ENCODE measurements around the gene ETV3. TPM values are rescaled to one million over a fixed set of nuclear protein-coding genes. Genes with fewer than 3 reads are reported as not detected.

The ETV3 gene
- total RNA-seq, 1 experiment from 2014 or later: 36.3 TPM

GRCh38 chr1:157085421-157085820, 52.8 kb downstream of the ETV3 start:
- Histone ChIP-seq H3K18ac (ENCODE audit: insufficient read length, low read depth, low read length) (no peak overlapping the region), H3K27me3 (ENCODE audit: insufficient read depth, low read length) (no peaks in the 10 kb centered on the region), H2AFZ (ENCODE audit: low read length) (no peak overlapping the region), H3K27ac (ENCODE audit: insufficient read length, low read depth, low read length) (no peak overlapping the region), H3K23ac (ENCODE audit: insufficient read length, low read depth, low read length) (no peak overlapping the region), H3T11ph (ENCODE audit: low read length) (no peak overlapping the region), H4K5ac (ENCODE audit: insufficient read length, low read depth, low read length) (no peak overlapping the region), H4K8ac (replicated peaks; ENCODE audit: insufficient read length, low read depth, low read length) (no peak overlapping the region), H2BK5ac (ENCODE audit: insufficient read length, low read length) (no peak overlapping the region), H2BK15ac (ENCODE audit: low read depth, low read length) (no peak overlapping the region), H2AK5ac (ENCODE audit: insufficient read length, low read length) (no peak overlapping the region), H3K56ac (ENCODE audit: insufficient read length, low read depth, low read length) (no peak overlapping the region), H2BK20ac (ENCODE audit: low read depth, low read length, poor library complexity, severe bottlenecking) (no peak overlapping the region), H3K79me2 (ENCODE audit: insufficient read depth, low read length) (no peaks in the 10 kb centered on the region), H3K79me1 (ENCODE audit: insufficient read depth, low read depth, low read length, poor library complexity, severe bottlenecking) (no peaks in the 10 kb centered on the region), H3K4me2 (ENCODE audit: insufficient read depth, insufficient read length, low read length) (no peak overlapping the region), H4K91ac (ENCODE audit: insufficient read length, low read depth, low read length) (no peak overlapping the region), H3K4me1 (ENCODE audit: insufficient read depth, low read length) (peaks cover 5% of the 10 kb centered on the region; the same call in 1 of the 2 replicates), H3K23me2 (ENCODE audit: insufficient read length, low read depth, low read length, poor library complexity, severe bottlenecking) (no peaks in the 10 kb centered on the region), H3K4ac (ENCODE audit: low read depth, low read length) (no peak overlapping the region), H2BK120ac (ENCODE audit: low read depth, low read length, poor library complexity, severe bottlenecking) (no peak overlapping the region), H3K9ac (ENCODE audit: extremely low read depth, insufficient read length, low read length) (no peak overlapping the region), H3K9me3 (ENCODE audit: control insufficient read depth, low read depth, low read length) (no peaks in the 10 kb centered on the region), H3K14ac (ENCODE audit: insufficient read depth, low read length) (no peak overlapping the region), H2BK12ac (ENCODE audit: insufficient read length, low read depth, low read length) (no peak overlapping the region), H4K20me1 (ENCODE audit: control insufficient read depth, insufficient read depth, insufficient read length) (no peaks in the 10 kb centered on the region)
- Mint-ChIP-seq H3K9me3 (no peaks in the 10 kb centered on the region), H3K27ac (no peak overlapping the region), H3K4me3 (no peak overlapping the region), H3K27me3 (ENCODE audit: low read depth) (peaks cover 3% of the 10 kb centered on the region), H3K36me3 (ENCODE audit: insufficient read depth in 1 of 3, low read depth in 3 of 3) (no peaks in the 10 kb centered on the region), H3K4me1 (peaks cover 19 to 28% of the 10 kb centered on the region in 2 experiments)
- no CpG with 5 or more reads among the region's 5 CpGs for WGBS (ENCODE audit: extremely low coverage, insufficient read length, low lambda C conversion rate)
- TF ChIP-seq, protein P1, sequence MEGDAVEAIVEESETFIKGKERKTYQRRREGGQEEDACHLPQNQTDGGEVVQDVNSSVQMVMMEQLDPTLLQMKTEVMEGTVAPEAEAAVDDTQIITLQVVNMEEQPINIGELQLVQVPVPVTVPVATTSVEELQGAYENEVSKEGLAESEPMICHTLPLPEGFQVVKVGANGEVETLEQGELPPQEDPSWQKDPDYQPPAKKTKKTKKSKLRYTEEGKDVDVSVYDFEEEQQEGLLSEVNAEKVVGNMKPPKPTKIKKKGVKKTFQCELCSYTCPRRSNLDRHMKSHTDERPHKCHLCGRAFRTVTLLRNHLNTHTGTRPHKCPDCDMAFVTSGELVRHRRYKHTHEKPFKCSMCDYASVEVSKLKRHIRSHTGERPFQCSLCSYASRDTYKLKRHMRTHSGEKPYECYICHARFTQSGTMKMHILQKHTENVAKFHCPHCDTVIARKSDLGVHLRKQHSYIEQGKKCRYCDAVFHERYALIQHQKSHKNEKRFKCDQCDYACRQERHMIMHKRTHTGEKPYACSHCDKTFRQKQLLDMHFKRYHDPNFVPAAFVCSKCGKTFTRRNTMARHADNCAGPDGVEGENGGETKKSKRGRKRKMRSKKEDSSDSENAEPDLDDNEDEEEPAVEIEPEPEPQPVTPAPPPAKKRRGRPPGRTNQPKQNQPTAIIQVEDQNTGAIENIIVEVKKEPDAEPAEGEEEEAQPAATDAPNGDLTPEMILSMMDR (conservative IDR thresholded peaks at IDR 0.05): no peak
- DNase-seq: no peak
